A549 (cell line): Measurements from ENCODE around the gene SYT8. TPM values are rescaled to one million over a fixed set of nuclear protein-coding genes. Genes with fewer than 3 reads are reported as not detected.
"Not testable (repeated sequence)": the region's sequence is repeated elsewhere in the genome, so short reads cannot be mapped to it uniquely, and the experiment has no call there.

Experiments
- ATAC-seq, 2 experiments: fragments of 200-7000 bp in 1 of 2; fragments of >200 bp in 1 of 2; cut with Nextera tagmentation in 1 of 2; cut with Tn5 transposase in 1 of 2; 3 replicates each; pipeline versions ENCODE4 v1.8.0 to v1.9.1; 2018 to 2020; ENCODE audit warnings: mild to moderate bottlenecking in 1 of 2, moderate library complexity in 1 of 2
- CTCF ChIA-PET: fragments of 300-600 bp; sonication (Branson Sonifier 250); formaldehyde crosslinking; extraction: SDS; loops from one replicate; lab custom pipeline; 2021; ENCODE audit warnings: antibody characterized with exemption, inconsistent platforms; lab: Yijun Ruan, JAX
- POLR2A ChIA-PET: fragments of 350-600 bp; formaldehyde crosslinking; extraction: SDS; loops from one replicate; lab custom pipeline; 2021; ENCODE audit warnings: antibody characterized with exemption, inconsistent platforms; lab: Yijun Ruan, JAX
- DNase-seq, 2 experiments: peaks; one replicate each; pipeline versions ENCODE4 v3.0.0 to v3.0.0-alpha.2; 2011 to 2016; ENCODE audit warnings: low read depth in 1 of 2, low spot score in 1 of 2
- FAIRE-seq: peaks from 2 replicates; lab custom pipeline; 2011; peaks lifted over from hg19 to GRCh38; lab: Jason Lieb, UNC
- H3K27ac ChIP-seq, 2 experiments: fragments of >200 bp; sonication (Bioruptor Twin); formaldehyde crosslinking; 3 replicates each; pipeline ENCODE4 v1.5.1; 2016 to 2017
- H3K4me1 ChIP-seq: fragments of >200 bp; sonication (Bioruptor Twin); formaldehyde crosslinking; 3 replicates; pipeline ENCODE4 v1.6.1; 2016
- H3K4me2 ChIP-seq: fragments of >200 bp; sonication (Bioruptor Twin); formaldehyde crosslinking; 3 replicates; pipeline ENCODE4 v1.6.1; 2016
- H3K4me3 ChIP-seq: fragments of >200 bp; sonication (Bioruptor Twin); formaldehyde crosslinking; 3 replicates; pipeline ENCODE4 v1.5.1; 2016
- H3K9me3 ChIP-seq: fragments of >200 bp; sonication (Bioruptor Twin); formaldehyde crosslinking; 3 replicates; pipeline ENCODE4 v1.6.1; 2016
- CBX2 ChIP-seq: fragments of 200-600 bp; sonication (generic); IDR thresholded peaks from 2 replicates; pipeline ENCODE4 v1.6.1; 2016; ENCODE audit warnings: low read depth, mild to moderate bottlenecking, borderline replicate concordance
- CEBPB ChIP-seq, 2 experiments: fragments of >200 bp in 1 of 2; sonication (Bioruptor Twin) in 1 of 2; formaldehyde crosslinking in 1 of 2; IDR thresholded peaks; 2 replicates each; pipeline ENCODE4 v1.6.1; 2012 to 2016
- CHD2 ChIP-seq: fragments of 150-350 bp; IDR thresholded peaks from 2 replicates; pipeline ENCODE4 v1.6.1; 2014; ENCODE audit warnings: low read length; ENCODE audit not compliant: partially characterized antibody
- CHD4 ChIP-seq: fragments of 200-600 bp; sonication (generic); IDR thresholded peaks from 2 replicates; pipeline ENCODE4 v1.6.1; 2016; ENCODE audit warnings: antibody characterized with exemption, mild to moderate bottlenecking, borderline replicate concordance
- E2F6 ChIP-seq: IDR thresholded peaks from 2 replicates; pipeline ENCODE4 v1.6.1; 2012; ENCODE audit warnings: low read depth, borderline replicate concordance
- EHMT2 ChIP-seq: fragments of 200-600 bp; sonication (generic); IDR thresholded peaks from 2 replicates; pipeline ENCODE4 v1.6.1; 2016; ENCODE audit warnings: antibody characterized with exemption, low read depth, mild to moderate bottlenecking, moderate library complexity
- EP300 ChIP-seq, 2 experiments: fragments of >200 bp; sonication (Bioruptor Twin); formaldehyde crosslinking; IDR thresholded peaks; 2 replicates in 1 of 2; 3 replicates in 1 of 2; pipeline ENCODE4 v1.6.1; 2016 to 2017
- FOSB ChIP-seq: fragments of 250-450 bp; sonication (Bioruptor Pico); IDR thresholded peaks from 2 replicates; pipeline ENCODE4 v1.5.0; 2020; ENCODE audit warnings: mild to moderate bottlenecking, moderate library complexity
- FOSL2 ChIP-seq, 2 experiments: fragments of 450-650 bp in 1 of 2; fragments of >200 bp in 1 of 2; sonication (Bioruptor Twin) in 1 of 2; formaldehyde crosslinking; IDR thresholded peaks; 2 replicates each; pipeline versions ENCODE4 v1.5.0 to v1.6.1; 2016 to 2020; ENCODE audit warnings: mild to moderate bottlenecking in 1 of 2, moderate library complexity in 1 of 2
- HES2 ChIP-seq: fragments of >200 bp; sonication (Bioruptor Twin); formaldehyde crosslinking; IDR thresholded peaks from 2 replicates; pipeline ENCODE4 v1.6.1; 2016
- HOXA7 ChIP-seq: fragments of 250-450 bp; sonication (Bioruptor Pico); IDR thresholded peaks from 2 replicates; pipeline ENCODE4 v1.5.0; 2020; ENCODE audit warnings: mild to moderate bottlenecking, moderate library complexity
- JUN ChIP-seq, 2 experiments: fragments of >200 bp; sonication (Bioruptor Twin); formaldehyde crosslinking; IDR thresholded peaks; 2 replicates in 1 of 2; 3 replicates in 1 of 2; pipeline ENCODE4 v1.6.1; 2016 to 2017
- JUNB ChIP-seq: fragments of >200 bp; sonication (Bioruptor Twin); formaldehyde crosslinking; IDR thresholded peaks from 2 replicates; pipeline ENCODE4 v1.6.1; 2016
- MAFK ChIP-seq: fragments of 450-650 bp; IDR thresholded peaks from 2 replicates; pipeline ENCODE4 v1.6.1; 2014; ENCODE audit not compliant: partially characterized antibody
- MAX ChIP-seq: IDR thresholded peaks from 2 replicates; pipeline ENCODE4 v1.6.1; 2012
- MYC ChIP-seq: IDR thresholded peaks from 2 replicates; pipeline ENCODE4 v1.6.1; 2012; ENCODE audit warnings: mild to moderate bottlenecking, inconsistent platforms, low read length, improper control_type of control experiment, borderline replicate concordance
- NR3C1 ChIP-seq: fragments of >200 bp; sonication (Bioruptor Twin); formaldehyde crosslinking; IDR thresholded peaks from 3 replicates; pipeline ENCODE4 v1.6.1; 2017
- PHF8 ChIP-seq: fragments of 200-600 bp; sonication (generic); IDR thresholded peaks from 2 replicates; pipeline ENCODE4 v1.6.1; 2016; ENCODE audit warnings: low read depth, mild to moderate bottlenecking, antibody characterized with exemption, moderate library complexity, borderline replicate concordance
- POLR2AphosphoS2 ChIP-seq: conservative IDR thresholded peaks from 2 replicates; pipeline ENCODE4 v1.6.1; 2012; ENCODE audit warnings: low read length, improper control_type of control experiment, inconsistent platforms
- RARB ChIP-seq: fragments of 250-450 bp; sonication (Bioruptor Pico); IDR thresholded peaks from 2 replicates; pipeline ENCODE4 v1.8.0; 2021; ENCODE audit warnings: mild to moderate bottlenecking, moderate library complexity
- REST ChIP-seq: fragments of 200-600 bp; sonication (generic); IDR thresholded peaks from 2 replicates; pipeline ENCODE4 v1.6.1; 2016; ENCODE audit warnings: antibody characterized with exemption, mild to moderate bottlenecking, moderate library complexity
- RNF2 ChIP-seq: fragments of 200-600 bp; sonication (generic); IDR thresholded peaks from 2 replicates; pipeline ENCODE4 v1.6.1; 2016; ENCODE audit warnings: low read depth, mild to moderate bottlenecking, antibody characterized with exemption, moderate library complexity, borderline replicate concordance
- SMC3 ChIP-seq: fragments of >200 bp; sonication (Bioruptor Twin); formaldehyde crosslinking; IDR thresholded peaks from 3 replicates; pipeline ENCODE4 v1.6.1; 2018; ENCODE audit warnings: inconsistent platforms
- SREBF2 ChIP-seq: fragments of 450-650 bp; IDR thresholded peaks from 2 replicates; pipeline ENCODE4 v1.6.1; 2014; ENCODE audit warnings: mild to moderate bottlenecking, moderate library complexity
- TFCP2L1 ChIP-seq: fragments of 250-450 bp; sonication (Bioruptor Pico); IDR thresholded peaks from 2 replicates; pipeline ENCODE4 v1.5.0; 2021; ENCODE audit warnings: mild to moderate bottlenecking
- USF2 ChIP-seq: fragments of 450-650 bp; IDR thresholded peaks from 2 replicates; pipeline ENCODE4 v1.6.1; 2014; ENCODE audit warnings: antibody characterized with exemption
- ZSCAN20 ChIP-seq: fragments of 250-450 bp; sonication (Bioruptor Pico); IDR thresholded peaks from 2 replicates; pipeline ENCODE4 v1.8.0; 2022; ENCODE audit warnings: mild to moderate bottlenecking, moderate library complexity
- WGBS: methylation state at CpG from one replicate; pipeline ENCODE4 v1.1.6; 2017; ENCODE audit errors: missing lambda C conversion rate; 5-methylcytosine and 5-hydroxymethylcytosine counted together
- polyA plus RNA-seq, 4 experiments: library from polyadenylated mRNA; depleted of rRNA in 3 of 4; stranded (reverse); fragments of >200 nt; fragmentation: RNase III in 1 of 4; extraction: RNeasy Plus Mini Kit Qiagen cat#74134 plus additional on column Dnase treatment in 1 of 4; gene quantifications; 2 replicates in 3 of 4; 3 replicates in 1 of 4; pipeline ENCODE4 v1.2.3, GENCODE V29; 2011 to 2017

SYT8 gene
- polyA plus RNA-seq, 2 of the 4 experiments (the other 2 are of a cell fraction), result 0.25 TPM; not detected in 1

- Histone ChIP-seq H3K4me3 (no peak overlapping the region), H3K9me3 (no peaks in the 10 kb centered on the region), H3K27ac (no peak overlapping the region), H3K4me2 (no peak overlapping the region), H3K4me1 (no peaks in the 10 kb centered on the region)
- POLR2A ChIA-PET, result no interaction called here
- ATAC-seq (no peak), FAIRE-seq (no peak), DNase-seq (no peak)
- TF ChIP-seq JUN (IDR thresholded peaks at IDR 0.05), result no peak
- no peak for TF ChIP-seq SREBF2
- no peak for TF ChIP-seq CBX2
- TF ChIP-seq HES2, result no peak
- TF ChIP-seq EHMT2, result no peak
- TF ChIP-seq NR3C1, result no peak
- no peak for TF ChIP-seq ZSCAN20 (CRISPR knock-in tag)
- TF ChIP-seq MAFK, result no peak
- no peak for TF ChIP-seq TFCP2L1
- no peak for TF ChIP-seq RARB (CRISPR knock-in tag)
- TF ChIP-seq JUNB, result no peak
- no peak for TF ChIP-seq CHD4
- TF ChIP-seq CHD2, result no peak
- no peak for TF ChIP-seq RNF2
- TF ChIP-seq USF2, result no peak
- TF ChIP-seq CEBPB (IDR thresholded peaks at IDR 0.05), result no peak
- no peak for TF ChIP-seq HOXA7
- no peak for TF ChIP-seq MAX
- no peak for TF ChIP-seq PHF8
- TF ChIP-seq MYC, result no peak
- WGBS, result 76% methylated on average over 11 of the region's 20 CpGs
- CTCF ChIA-PET, result interaction anchor here (0.7 to 7.6 kb wide), 7 partner anchors 8 to 110 kb away, joined by 3 to 58 read pairs (median 5); no protein-coding TSS in a partner anchor
These were observed 31.5 kb upstream of the SYT8 start for GRCh38 chr11:1803246-1803645.

- ATAC-seq, H3K9me3 ChIP-seq, FAIRE-seq, H3K4me3 ChIP-seq, H3K4me1 ChIP-seq, H3K4me2 ChIP-seq, H3K27ac ChIP-seq, DNase-seq, POLR2A ChIA-PET: not testable (repeated sequence)
- 81% methylated on average over 18 of the region's 42 CpGs for WGBS
- CTCF ChIA-PET, result interaction anchor here (0.9 to 9.6 kb wide), 7 partner anchors 9 to 348 kb away, joined by 3 to 75 read pairs (median 19); partner anchors contain the start of gene SYT8
These were observed 30.8 kb upstream of the SYT8 start for GRCh38 chr11:1803835-1804519.

- ATAC-seq (no peak), DNase-seq (no peak), FAIRE-seq (no peak)
- Histone ChIP-seq H3K4me1 (no peaks in the 10 kb centered on the region), H3K4me2 (no peak overlapping the region), H3K4me3 (no peak overlapping the region), H3K9me3 (no peaks in the 10 kb centered on the region), H3K27ac (no peak overlapping the region)
- POLR2A ChIA-PET, result interaction anchor here (1.1 kb wide), 1 partner anchor 41 kb away, joined by 3 read pairs; the partner anchor contains the start of gene CTSD
- CTCF ChIA-PET, result interaction anchor here (1.0 to 9.6 kb wide), 13 partner anchors 9 to 351 kb away, joined by 3 to 75 read pairs (median 5); partner anchors contain the start of gene SYT8
- TF ChIP-seq POLR2AphosphoS2 (no peak), REST (no peak), FOSL2 (IDR thresholded peaks at IDR 0.05) (no peak), FOSL2 (CRISPR knock-in tag; IDR thresholded peaks at IDR 0.05) (no peak), ZSCAN20 (CRISPR knock-in tag) (no peak), E2F6 (no peak), EP300 (IDR thresholded peaks at IDR 0.05) (no peak), MAFK (no peak), SMC3 (no peak), EHMT2 (no peak), FOSB (no peak)
- WGBS, result 78% methylated on average over 15 of the region's 15 CpGs
These were observed 29.3 kb upstream of the SYT8 start for GRCh38 chr11:1805525-1805924.
